ENCODE data around the gene PRR19.
A peak's percentile ranks its signal among the peaks of the same experiment; 100 is the strongest.

PRR19 gene

DNA sequence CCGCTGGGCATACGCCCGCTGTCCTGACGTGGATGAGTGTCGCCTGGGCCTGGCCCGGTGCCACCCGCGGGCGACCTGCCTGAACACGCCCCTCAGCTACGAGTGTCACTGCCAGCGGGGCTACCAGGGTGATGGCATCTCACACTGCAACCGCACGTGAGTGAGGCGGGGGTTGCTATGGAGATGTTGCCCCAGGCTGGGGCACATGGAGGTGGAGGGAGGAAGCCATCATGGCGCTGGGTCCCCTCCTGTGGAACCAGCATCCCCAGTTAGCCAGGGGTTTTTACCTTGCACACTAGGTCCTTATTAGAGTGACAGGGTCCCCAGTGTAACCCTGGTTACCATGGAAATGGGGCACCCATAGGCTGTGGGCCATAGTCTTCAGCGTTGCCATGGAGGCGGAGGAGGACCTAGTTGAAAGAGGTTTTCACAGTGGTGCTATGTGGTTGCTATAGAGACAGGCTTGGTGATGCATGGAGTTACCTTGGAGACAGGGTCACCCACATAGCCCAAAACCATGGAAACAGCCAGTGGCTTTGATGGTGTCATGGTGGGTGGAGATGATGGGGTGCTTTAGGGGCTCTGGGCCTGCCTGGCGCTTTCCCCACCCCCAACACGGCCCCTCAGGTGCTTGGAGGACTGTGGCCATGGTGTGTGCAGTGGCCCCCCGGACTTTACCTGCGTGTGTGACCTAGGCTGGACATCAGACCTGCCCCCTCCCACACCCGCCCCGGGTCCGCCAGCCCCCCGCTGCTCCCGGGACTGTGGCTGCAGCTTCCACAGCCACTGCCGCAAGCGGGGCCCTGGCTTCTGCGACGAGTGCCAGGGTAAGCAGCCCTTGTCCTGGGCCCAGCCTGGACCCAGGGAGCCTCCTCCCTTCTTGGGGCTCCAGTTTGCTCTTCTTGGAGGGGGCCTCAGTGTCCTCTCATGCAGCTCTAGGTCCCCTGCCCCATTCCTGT, 50.6 kb downstream of the PRR19 start:
- DNase-seq: peak in 1 of 5 experiments; percentile 50

DNA sequence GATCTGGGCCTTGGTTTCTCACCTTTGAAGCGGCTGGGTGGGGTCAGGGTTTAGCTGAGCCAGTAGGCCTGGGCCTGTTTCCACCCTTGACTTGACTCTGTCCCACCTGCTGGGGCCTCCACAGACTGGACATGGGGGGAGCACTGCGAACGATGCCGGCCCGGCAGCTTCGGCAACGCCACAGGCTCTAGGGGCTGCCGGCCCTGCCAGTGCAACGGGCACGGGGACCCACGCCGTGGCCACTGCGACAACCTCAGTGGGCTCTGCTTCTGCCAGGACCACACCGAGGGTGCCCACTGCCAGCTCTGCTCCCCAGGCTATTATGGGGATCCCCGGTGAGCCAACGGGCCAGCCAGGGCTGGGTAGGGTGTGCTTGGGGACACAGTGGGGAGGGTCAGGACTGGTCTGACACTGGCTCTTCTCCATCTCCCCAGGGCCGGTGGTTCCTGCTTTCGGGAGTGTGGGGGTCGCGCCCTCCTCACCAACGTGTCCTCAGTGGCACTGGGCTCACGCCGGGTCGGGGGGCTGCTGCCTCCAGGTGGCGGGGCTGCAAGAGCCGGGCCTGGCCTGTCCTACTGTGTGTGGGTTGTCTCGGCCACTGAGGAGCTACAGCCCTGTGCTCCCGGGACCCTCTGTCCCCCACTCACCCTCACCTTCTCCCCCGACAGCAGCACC, 51.5 kb downstream of the PRR19 start:
- DNase-seq: no peak

DNA sequence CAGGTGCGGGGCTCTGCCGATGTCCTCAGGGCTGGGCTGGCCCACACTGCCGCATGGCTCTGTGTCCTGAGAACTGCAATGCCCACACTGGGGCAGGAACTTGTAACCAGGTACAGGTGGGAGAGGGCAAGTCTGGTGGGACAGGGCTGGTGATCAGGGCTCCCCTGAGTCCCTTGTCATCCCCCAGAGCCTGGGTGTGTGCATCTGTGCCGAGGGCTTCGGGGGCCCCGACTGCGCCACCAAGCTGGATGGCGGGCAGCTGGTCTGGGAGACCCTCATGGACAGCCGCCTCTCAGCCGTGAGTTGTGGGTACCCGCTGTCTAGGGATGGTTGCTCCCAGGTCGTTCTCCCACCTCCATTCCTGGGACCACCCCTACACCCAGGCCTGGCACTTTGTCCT, 54.0 kb downstream of the PRR19 start:
- no peak for DNase-seq

DNA sequence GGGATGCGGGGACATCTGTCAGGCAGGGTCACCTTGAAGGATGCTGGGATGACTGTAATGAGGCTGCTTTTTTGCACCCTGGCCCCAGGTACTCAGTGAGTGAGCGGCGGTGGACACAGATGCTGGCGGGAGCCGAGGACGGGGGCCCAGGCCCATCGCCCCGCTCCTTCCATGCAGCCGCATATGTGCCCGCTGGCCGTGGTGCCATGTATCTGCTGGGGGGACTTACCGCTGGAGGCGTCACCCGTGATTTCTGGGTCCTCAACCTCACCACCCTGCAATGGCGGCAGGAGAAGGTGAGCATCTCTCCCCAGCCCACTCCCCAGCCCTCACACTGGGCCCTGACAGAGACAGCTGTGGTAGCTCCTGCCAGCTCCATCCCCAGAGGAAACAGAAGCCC, 54.8 kb downstream of the PRR19 start:
- no peak for DNase-seq

DNA sequence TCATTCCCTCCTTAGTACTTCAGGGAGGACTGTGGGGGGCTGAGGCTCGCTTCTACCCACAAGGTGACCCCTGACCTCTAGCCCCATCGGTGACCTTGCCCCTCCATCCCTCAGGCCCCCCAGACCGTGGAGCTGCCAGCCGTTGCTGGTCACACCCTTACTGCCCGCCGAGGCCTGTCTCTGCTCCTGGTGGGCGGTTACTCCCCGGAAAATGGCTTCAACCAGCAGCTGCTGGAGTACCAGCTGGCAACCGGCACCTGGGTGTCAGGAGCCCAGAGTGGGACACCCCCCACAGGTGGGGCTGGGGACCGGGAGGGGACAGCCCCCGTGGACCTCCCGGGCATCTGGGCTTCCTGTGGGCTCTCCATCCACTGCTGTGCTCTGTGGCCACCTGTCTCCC, 55.4 kb downstream of the PRR19 start:
- DNase-seq: no peak

Data from T-helper 2 cell (primary cell).